Ovary (tissue), 3 donors: ENCODE results near the gene DNASE1L2.

Source experiments
- EP300 ChIP-seq: sonication (generic); formaldehyde crosslinking; IDR thresholded peaks from one replicate; pipeline ENCODE4 v1.6.1; 2017; ENCODE audit warnings: antibody characterized with exemption
- POLR2A ChIP-seq: fragments of 450-650 bp; IDR thresholded peaks from one replicate; pipeline ENCODE4 v1.6.1; 2017; ENCODE audit warnings: antibody characterized with exemption, mild to moderate bottlenecking, moderate library complexity
- TF ChIP-seq, protein P1 (sequence below), 3 donors: fragments of 450-650 bp in 2 of 3; fragments of 200-600 bp in 1 of 3; IDR thresholded peaks; one replicate each; pipeline versions ENCODE4 v1.5.1 to v1.8.0; 2016 to 2022; ENCODE audit warnings: antibody characterized with exemption in 3 of 3, mild to moderate bottlenecking in 1 of 3
- donor health status: DM: no; HTN: no; CAD: no.

DNA sequence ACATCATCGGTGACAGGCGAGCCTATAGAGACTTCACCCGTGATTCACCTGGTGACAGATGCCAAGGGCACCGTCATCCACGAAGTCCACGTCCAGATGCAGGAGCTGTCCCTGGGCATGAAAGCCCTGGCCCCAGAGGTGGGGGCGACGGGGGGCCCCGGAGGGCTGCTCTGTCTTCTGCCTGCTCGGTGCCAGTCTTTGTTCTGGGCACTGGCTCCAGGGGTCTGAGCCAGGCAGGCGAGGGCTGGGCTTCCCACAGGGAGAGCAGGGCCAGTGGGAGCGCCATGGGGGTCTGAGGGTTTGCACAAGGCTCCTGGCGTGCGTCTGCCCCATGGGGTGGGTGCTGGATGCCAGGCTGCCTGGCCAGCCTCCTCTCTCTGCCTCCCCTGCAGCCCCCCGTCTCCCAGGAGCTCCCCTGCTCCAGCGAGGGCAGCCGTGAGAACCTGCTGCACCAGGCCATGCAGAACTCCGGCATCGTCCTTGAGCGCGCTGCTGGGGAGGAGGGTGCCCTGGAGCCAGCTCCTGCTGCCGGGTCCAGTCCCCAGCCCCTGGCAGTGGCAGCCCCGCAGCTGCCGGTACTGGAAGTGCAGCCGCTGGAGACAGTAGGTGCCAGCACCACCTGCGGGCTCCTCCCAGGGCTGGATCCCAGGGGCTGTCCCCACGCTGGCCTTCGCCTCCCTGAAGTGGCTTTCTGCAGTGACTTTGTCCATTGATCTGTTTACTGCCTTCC lies 3.0 kb upstream of the DNASE1L2 start:
- TF ChIP-seq, protein P1, sequence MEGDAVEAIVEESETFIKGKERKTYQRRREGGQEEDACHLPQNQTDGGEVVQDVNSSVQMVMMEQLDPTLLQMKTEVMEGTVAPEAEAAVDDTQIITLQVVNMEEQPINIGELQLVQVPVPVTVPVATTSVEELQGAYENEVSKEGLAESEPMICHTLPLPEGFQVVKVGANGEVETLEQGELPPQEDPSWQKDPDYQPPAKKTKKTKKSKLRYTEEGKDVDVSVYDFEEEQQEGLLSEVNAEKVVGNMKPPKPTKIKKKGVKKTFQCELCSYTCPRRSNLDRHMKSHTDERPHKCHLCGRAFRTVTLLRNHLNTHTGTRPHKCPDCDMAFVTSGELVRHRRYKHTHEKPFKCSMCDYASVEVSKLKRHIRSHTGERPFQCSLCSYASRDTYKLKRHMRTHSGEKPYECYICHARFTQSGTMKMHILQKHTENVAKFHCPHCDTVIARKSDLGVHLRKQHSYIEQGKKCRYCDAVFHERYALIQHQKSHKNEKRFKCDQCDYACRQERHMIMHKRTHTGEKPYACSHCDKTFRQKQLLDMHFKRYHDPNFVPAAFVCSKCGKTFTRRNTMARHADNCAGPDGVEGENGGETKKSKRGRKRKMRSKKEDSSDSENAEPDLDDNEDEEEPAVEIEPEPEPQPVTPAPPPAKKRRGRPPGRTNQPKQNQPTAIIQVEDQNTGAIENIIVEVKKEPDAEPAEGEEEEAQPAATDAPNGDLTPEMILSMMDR (IDR thresholded peaks at IDR 0.05): no peak
- TF ChIP-seq POLR2A (no peak), EP300 (no peak)
